PC-3 (cell line): ENCODE measurements around the gene SKP2.
"Not testable (repeated sequence)": the region's sequence is repeated elsewhere in the genome, so short reads cannot be mapped to it uniquely, and the experiment has no call there.

Experiments used
- CTCF ChIP-seq: fragments of 300-600 bp; sonication (generic); conservative IDR thresholded peaks from 2 replicates; pipeline ENCODE4 v1.5.1; 2017; ENCODE audit warnings: antibody characterized with exemption, low read depth, mild to moderate bottlenecking, low read length
- EZH2 ChIP-seq: fragments of 300-600 bp; sonication (generic); IDR thresholded peaks from one replicate; pipeline ENCODE4 v1.6.1; 2017; ENCODE audit warnings: antibody characterized with exemption, mild to moderate bottlenecking, low read length; ENCODE audit not compliant: unreplicated experiment

DNA sequence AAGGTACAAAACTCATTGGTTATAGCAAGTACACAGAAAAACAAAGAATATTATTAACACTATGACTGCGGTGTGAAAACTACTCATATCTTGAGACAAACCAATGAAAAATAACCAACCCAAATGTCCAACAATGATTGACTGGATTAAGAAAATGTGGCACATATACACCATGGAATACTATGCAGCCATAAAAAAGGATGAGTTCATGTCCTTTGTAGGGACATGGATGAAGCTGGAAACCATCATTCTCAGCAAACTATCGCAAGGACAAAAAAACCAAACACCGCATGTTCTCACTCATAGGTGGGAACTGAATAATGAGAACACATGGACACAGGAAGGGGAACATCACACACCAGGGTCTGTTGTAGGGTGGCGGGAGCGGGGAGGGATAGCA is 22.2 kb upstream of the SKP2 start:
- TF ChIP-seq CTCF, EZH2: not testable (repeated sequence)
